ENCODE measurements around the gene ALDH3B1. TPM values are rescaled to one million over a fixed set of nuclear protein-coding genes. Genes with fewer than 3 reads are reported as not detected.

Gene ALDH3B1
- total and polyA plus RNA-seq, 9 of the 15 experiments (the other 6 are each of a cell fraction or from before 2014, with no cell fraction given) = 0.01 to 0.35 (median 0.07) TPM; not detected in 2

DNA sequence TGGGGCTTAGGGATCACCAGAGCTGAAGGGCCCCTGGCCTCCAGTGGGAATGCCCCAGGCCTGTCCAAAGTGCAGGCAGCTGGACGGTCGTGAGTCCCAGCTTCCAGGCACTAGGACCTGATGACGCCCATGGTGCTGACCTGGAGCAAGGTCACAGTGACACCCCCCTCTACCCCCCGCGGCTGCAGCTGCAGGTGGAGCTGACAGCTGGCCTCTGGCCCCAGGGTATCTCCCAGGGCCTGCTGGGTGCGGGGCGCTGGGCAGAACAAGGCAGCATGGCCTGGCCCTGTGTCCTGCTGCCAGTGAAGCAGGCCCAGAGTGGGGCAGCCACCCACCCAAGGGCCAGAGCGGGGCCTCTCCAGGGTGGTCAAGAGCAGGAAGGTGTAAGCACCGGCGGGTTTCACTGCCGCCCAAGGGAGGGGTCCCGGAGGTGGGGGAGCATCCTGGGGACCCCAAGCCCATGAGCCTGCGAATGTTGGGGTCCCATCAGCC, 28.1 kb downstream of the ALDH3B1 start (continued):
- TF ChIP-seq ESRRA (IDR thresholded peaks at IDR 0.05; ENCODE audit: borderline replicate concordance, low read depth) (peak; percentile 79), DNMT1 (IDR thresholded peaks at IDR 0.05) (no peak), HDAC1 (IDR thresholded peaks at IDR 0.05) (peak in 1 of 2 experiments; percentile 45; a peak in 2 of 4 replicates), POLR2AphosphoS2 (IDR thresholded peaks at IDR 0.05; ENCODE audit: low read length) (no peak)
- TF ChIP-seq, protein P1, sequence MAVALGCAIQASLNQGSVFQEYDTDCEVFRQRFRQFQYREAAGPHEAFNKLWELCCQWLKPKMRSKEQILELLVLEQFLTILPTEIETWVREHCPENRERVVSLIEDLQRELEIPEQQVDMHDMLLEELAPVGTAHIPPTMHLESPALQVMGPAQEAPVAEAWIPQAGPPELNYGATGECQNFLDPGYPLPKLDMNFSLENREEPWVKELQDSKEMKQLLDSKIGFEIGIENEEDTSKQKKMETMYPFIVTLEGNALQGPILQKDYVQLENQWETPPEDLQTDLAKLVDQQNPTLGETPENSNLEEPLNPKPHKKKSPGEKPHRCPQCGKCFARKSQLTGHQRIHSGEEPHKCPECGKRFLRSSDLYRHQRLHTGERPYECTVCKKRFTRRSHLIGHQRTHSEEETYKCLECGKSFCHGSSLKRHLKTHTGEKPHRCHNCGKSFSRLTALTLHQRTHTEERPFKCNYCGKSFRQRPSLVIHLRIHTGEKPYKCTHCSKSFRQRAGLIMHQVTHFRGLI (CRISPR knock-in tag; IDR thresholded peaks at IDR 0.05) = no peak

DNA sequence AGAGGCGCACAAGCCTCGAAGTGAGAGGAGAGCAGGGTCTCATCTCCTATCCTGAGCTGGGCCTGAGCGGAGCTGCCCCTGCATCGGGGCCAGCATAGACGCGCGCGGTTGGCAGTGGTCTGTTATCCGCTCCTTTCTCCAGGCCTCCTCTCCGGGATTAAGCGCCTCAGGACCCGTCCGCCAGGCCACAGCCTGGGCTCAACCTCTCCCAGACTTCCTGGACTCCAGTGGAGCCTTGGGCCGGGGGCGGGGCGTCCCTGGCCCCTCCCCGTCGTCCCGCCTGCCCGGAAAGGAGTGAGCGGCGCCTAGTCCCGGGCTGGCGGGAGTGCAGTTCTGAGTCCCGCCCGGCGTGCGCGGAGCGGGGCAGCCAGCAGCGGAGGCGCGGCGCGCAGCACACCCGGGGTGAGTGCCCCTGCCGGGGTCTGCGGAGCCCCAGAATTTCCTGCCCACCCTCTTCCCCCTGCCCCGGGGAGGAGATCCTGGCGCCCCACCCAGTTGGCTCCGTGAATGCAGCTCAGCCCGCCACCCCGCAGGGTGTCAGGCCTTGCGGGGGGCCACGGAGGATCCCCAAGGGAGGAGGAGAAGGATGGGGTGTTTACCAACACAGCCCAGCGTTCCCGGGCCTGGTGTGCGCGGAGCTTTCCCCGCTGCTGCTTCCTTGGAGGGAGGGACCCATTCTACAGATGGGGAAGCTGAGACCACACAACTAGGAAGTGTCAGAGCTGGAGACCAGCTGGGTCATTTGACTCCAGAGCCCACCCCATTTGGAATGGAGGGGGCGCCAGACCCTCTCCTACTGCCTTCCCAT, 28.8 kb downstream of the ALDH3B1 start, which contains the start of gene TCIRG1:
Gene TCIRG1 (plus strand): TSS at position 308 of the 808 bp plus-strand sequence. CDS start 2,247 bp downstream, outside the sequence.
- Histone ChIP-seq H3K4me2 (ENCODE audit: insufficient read depth, low read length) (peak within 1 kb of the TSS; percentile 74), H3K9ac (ENCODE audit: insufficient read depth in 1 of 2, low read depth in 2 of 2, low read length in 2 of 2) (peak within 1 kb of the TSS; percentile 72 to 90), H3K27me3 (ENCODE audit: control insufficient read depth in 2 of 2, insufficient read depth in 2 of 2, low read length in 2 of 2) (no peaks in the 10 kb centered on the region), H3K4me3 (peak within 1 kb of the TSS; percentile 92), H3K4me1 (replicated peaks in 1 of 2; ENCODE audit: control insufficient read depth in 2 of 2, insufficient read depth in 2 of 2, low read length in 2 of 2) (peaks cover 44 to 81% of the 10 kb centered on the region in 2 experiments), H2AFZ (ENCODE audit: low read depth, low read length) (peak within 1 kb of the TSS; percentile 95), H4K20me1 (replicated peaks; ENCODE audit: control insufficient read depth, insufficient read depth, low read length) (no peaks in the 10 kb centered on the region), H3K9me1 (ENCODE audit: control insufficient read depth, insufficient read depth, low read length) (no peaks in the 10 kb centered on the region), H3K79me2 (ENCODE audit: control insufficient read depth, insufficient read depth, low read length) (peaks cover 37% of the 10 kb centered on the region), H3K9me3 (replicated peaks; ENCODE audit: control insufficient read depth, insufficient read depth, low read depth, low read length) (no peaks in the 10 kb centered on the region), H3K36me3 (ENCODE audit: control insufficient read depth, insufficient read depth, low read length) (peaks cover 44% of the 10 kb centered on the region; the same call in 2 of the 3 replicates), H3K27ac (ENCODE audit: extremely low read depth, low read depth, low read length) (peak within 1 kb of the TSS; percentile 83)
- ATAC-seq (peak; percentile 80), DNase-seq (ENCODE audit: extremely low read depth in 1 of 4, low spot score in 3 of 4) (peak; percentile 90 to 94 (median 92)), FAIRE-seq (peak; percentile 74)
- ChIA-PET CTCF (ENCODE audit: low intra/inter-chr PET ratio) (no interaction called here), POLR2A (interaction anchor here (0.6 to 4.9 kb wide), 9 partner anchors 7 to 622 kb away, joined by 3 to 55 read pairs (median 5); no protein-coding TSS in a partner anchor)
- in situ Hi-C loops (cut with MboI) = no loop called here
- BruUV-seq (replicated peaks) = TSS peak; percentile 54
- 3% methylated on average over 43 of the region's 51 CpGs for WGBS (ENCODE audit: insufficient coverage, low coverage, missing lambda C conversion rate)
- intact Hi-C loops (cut with micrococcal nuclease) = no loop called here
- TF ChIP-seq POLR2B (IDR thresholded peaks at IDR 0.05; ENCODE audit: low read depth, partially characterized antibody) (peak; percentile 84), MCM5 (IDR thresholded peaks at IDR 0.05; ENCODE audit: low read depth) (no peak), ZNF699 (CRISPR knock-in tag; IDR thresholded peaks at IDR 0.05; ENCODE audit: insufficient replicate concordance) (no peak), TFAM (CRISPR knock-in tag; conservative IDR thresholded peaks at IDR 0.05) (no peak), ZNF507 (tag; conservative IDR thresholded peaks at IDR 0.05) (no peak), PHTF2 (CRISPR knock-in tag; IDR thresholded peaks at IDR 0.05) (no peak)
- TF ChIP-seq, protein P2, sequence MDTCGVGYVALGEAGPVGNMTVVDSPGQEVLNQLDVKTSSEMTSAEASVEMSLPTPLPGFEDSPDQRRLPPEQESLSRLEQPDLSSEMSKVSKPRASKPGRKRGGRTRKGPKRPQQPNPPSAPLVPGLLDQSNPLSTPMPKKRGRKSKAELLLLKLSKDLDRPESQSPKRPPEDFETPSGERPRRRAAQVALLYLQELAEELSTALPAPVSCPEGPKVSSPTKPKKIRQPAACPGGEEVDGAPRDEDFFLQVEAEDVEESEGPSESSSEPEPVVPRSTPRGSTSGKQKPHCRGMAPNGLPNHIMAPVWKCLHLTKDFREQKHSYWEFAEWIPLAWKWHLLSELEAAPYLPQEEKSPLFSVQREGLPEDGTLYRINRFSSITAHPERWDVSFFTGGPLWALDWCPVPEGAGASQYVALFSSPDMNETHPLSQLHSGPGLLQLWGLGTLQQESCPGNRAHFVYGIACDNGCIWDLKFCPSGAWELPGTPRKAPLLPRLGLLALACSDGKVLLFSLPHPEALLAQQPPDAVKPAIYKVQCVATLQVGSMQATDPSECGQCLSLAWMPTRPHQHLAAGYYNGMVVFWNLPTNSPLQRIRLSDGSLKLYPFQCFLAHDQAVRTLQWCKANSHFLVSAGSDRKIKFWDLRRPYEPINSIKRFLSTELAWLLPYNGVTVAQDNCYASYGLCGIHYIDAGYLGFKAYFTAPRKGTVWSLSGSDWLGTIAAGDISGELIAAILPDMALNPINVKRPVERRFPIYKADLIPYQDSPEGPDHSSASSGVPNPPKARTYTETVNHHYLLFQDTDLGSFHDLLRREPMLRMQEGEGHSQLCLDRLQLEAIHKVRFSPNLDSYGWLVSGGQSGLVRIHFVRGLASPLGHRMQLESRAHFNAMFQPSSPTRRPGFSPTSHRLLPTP (IDR thresholded peaks at IDR 0.05; ENCODE audit: borderline replicate concordance, extremely low read depth, insufficient read length) = no peak
- TF ChIP-seq, protein P3, sequence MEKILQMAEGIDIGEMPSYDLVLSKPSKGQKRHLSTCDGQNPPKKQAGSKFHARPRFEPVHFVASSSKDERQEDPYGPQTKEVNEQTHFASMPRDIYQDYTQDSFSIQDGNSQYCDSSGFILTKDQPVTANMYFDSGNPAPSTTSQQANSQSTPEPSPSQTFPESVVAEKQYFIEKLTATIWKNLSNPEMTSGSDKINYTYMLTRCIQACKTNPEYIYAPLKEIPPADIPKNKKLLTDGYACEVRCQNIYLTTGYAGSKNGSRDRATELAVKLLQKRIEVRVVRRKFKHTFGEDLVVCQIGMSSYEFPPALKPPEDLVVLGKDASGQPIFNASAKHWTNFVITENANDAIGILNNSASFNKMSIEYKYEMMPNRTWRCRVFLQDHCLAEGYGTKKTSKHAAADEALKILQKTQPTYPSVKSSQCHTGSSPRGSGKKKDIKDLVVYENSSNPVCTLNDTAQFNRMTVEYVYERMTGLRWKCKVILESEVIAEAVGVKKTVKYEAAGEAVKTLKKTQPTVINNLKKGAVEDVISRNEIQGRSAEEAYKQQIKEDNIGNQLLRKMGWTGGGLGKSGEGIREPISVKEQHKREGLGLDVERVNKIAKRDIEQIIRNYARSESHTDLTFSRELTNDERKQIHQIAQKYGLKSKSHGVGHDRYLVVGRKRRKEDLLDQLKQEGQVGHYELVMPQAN (IDR thresholded peaks at IDR 0.05; ENCODE audit: borderline replicate concordance) = peak; percentile 53

Data from K562 (cell line).